SU-DHL-6 (cell line): ENCODE data around the gene GDAP2.
A peak's percentile ranks its signal among the peaks of the same experiment; 100 is the strongest.

Experiments used
- H2AFZ ChIP-seq: fragments of 200-600 bp; sonication (generic); 2 replicates; pipeline ENCODE4 v1.6.1; 2014; ENCODE audit warnings: low read depth, mild to moderate bottlenecking, moderate library complexity, mixed read lengths, antibody characterized with exemption, low read length; ENCODE audit not compliant: severe bottlenecking
- H3F3A ChIP-seq: fragments of 200-600 bp; shearing (Covaris generic); 2 replicates; pipeline ENCODE4 v1.6.0; 2016; ENCODE audit warnings: antibody characterized with exemption, mild to moderate bottlenecking; ENCODE audit not compliant: insufficient read depth
- H3K27ac ChIP-seq: fragments of 200-600 bp; sonication (generic); 2 replicates; pipeline ENCODE4 v1.5.1; 2016; ENCODE audit warnings: low read depth, mild to moderate bottlenecking, low read length, moderate library complexity, mixed read lengths
- H3K27me3 ChIP-seq: fragments of 200-600 bp; sonication (generic), shearing (Covaris generic); 2 replicates; pipeline ENCODE4 v1.6.0; 2014; ENCODE audit warnings: mild to moderate bottlenecking, low read length
- H3K36me3 ChIP-seq: fragments of 200-600 bp; sonication (generic); 2 replicates; pipeline ENCODE4 v1.6.1; 2014; ENCODE audit warnings: mild to moderate bottlenecking, low read length, mixed read lengths
- H3K4me2 ChIP-seq: fragments of 300-600, 200-600 bp; shearing (Covaris generic), sonication (generic); 2 replicates; pipeline ENCODE4 v1.6.0; 2014; ENCODE audit warnings: low read length, low read depth, mild to moderate bottlenecking; ENCODE audit not compliant: poor library complexity, severe bottlenecking
- H3K4me3 ChIP-seq: fragments of 200-600 bp; sonication (generic); 2 replicates; pipeline ENCODE4 v1.5.1; 2014; ENCODE audit warnings: antibody characterized with exemption, low read length, mild to moderate bottlenecking, mixed read lengths; ENCODE audit not compliant: insufficient read depth, poor library complexity, severe bottlenecking
- H3K79me2 ChIP-seq: fragments of 200-600 bp; sonication (generic); 2 replicates; pipeline ENCODE4 v1.6.1; 2014; ENCODE audit warnings: mild to moderate bottlenecking, low read length, moderate library complexity; ENCODE audit not compliant: insufficient read depth
- H3K9ac ChIP-seq: fragments of 200-600 bp; sonication (generic); 2 replicates; pipeline ENCODE4 v1.7.0; 2014; ENCODE audit warnings: mild to moderate bottlenecking, low read length
- H3K9me2 ChIP-seq: fragments of 200-600 bp; sonication (generic); replicated peaks from 2 replicates; pipeline ENCODE4 v1.6.1; 2014; ENCODE audit warnings: low read length; ENCODE audit not compliant: insufficient read depth
- H3K9me3 ChIP-seq: fragments of 200-600 bp; sonication (generic); 2 replicates; pipeline ENCODE4 v1.6.1; 2014; ENCODE audit warnings: low read length, mixed read lengths; ENCODE audit not compliant: insufficient read depth
- H4K20me1 ChIP-seq: fragments of 200-600 bp; sonication (generic); 2 replicates; pipeline ENCODE4 v1.6.1; 2014; ENCODE audit warnings: low read depth, mild to moderate bottlenecking, antibody characterized with exemption, low read length, moderate library complexity, mixed read lengths
- CTCF ChIP-seq: fragments of 200-600 bp; sonication (generic); IDR thresholded peaks from one replicate; pipeline ENCODE4 v1.5.1; 2017; ENCODE audit warnings: antibody characterized with exemption, mild to moderate bottlenecking, low read length, moderate library complexity; ENCODE audit not compliant: insufficient read depth, poor library complexity, severe bottlenecking
- EZH2phosphoT487 ChIP-seq: fragments of 200-600 bp; sonication (generic), shearing (Covaris generic); conservative IDR thresholded peaks from 2 replicates; pipeline ENCODE4 v1.6.1; 2018; ENCODE audit warnings: mild to moderate bottlenecking, antibody characterized with exemption, low read length, moderate library complexity, mixed read lengths

Gene GDAP2

GRCh38 chr1:117942293-117942692 is 12.9 kb upstream of the GDAP2 start:
- no peaks in the 10 kb centered on the region for H3F3A ChIP-seq
- H3K79me2 ChIP-seq, result no peaks in the 10 kb centered on the region
- no peaks in the 10 kb centered on the region for H3K9me2 ChIP-seq
- H3K9ac ChIP-seq, result no peak overlapping the region
- H3K27ac ChIP-seq, result no peak overlapping the region
- no peak for TF ChIP-seq CTCF
- no peak for TF ChIP-seq EZH2phosphoT487
- H3K36me3 ChIP-seq, result peaks cover 62% of the 10 kb centered on the region
- no peaks in the 10 kb centered on the region for H3K9me3 ChIP-seq
- no peaks in the 10 kb centered on the region for H3K27me3 ChIP-seq
- H4K20me1 ChIP-seq, result no peaks in the 10 kb centered on the region
- no peak overlapping the region for H3K4me2 ChIP-seq
- H3K4me3 ChIP-seq, result no peak overlapping the region
- H2AFZ ChIP-seq, result no peak overlapping the region

GRCh38 chr1:117933769-117934168 is 4.3 kb upstream of the GDAP2 start:
- no peaks in the 10 kb centered on the region for H3F3A ChIP-seq
- no peaks in the 10 kb centered on the region for H3K9me3 ChIP-seq
- no peak overlapping the region for H3K4me2 ChIP-seq
- H3K27me3 ChIP-seq, result no peaks in the 10 kb centered on the region
- H3K36me3 ChIP-seq, result peaks cover 40% of the 10 kb centered on the region
- H3K27ac ChIP-seq, result no peak overlapping the region
- H3K79me2 ChIP-seq, result peaks cover 53% of the 10 kb centered on the region
- TF ChIP-seq CTCF (no peak), EZH2phosphoT487 (no peak)
- H3K9me2 ChIP-seq, result no peaks in the 10 kb centered on the region
- H3K9ac ChIP-seq, result no peak overlapping the region
- H4K20me1 ChIP-seq, result peaks cover 4% of the 10 kb centered on the region
- no peak overlapping the region for H3K4me3 ChIP-seq
- H2AFZ ChIP-seq, result no peak overlapping the region

- Histone ChIP-seq H4K20me1 (peaks cover 6% of the 10 kb centered on the region), H3K9ac (no peak overlapping the region), H3F3A (no peaks in the 10 kb centered on the region), H3K36me3 (peaks cover 28% of the 10 kb centered on the region), H2AFZ (no peak overlapping the region), H3K27me3 (no peaks in the 10 kb centered on the region), H3K79me2 (peaks cover 65% of the 10 kb centered on the region), H3K27ac (no peak overlapping the region), H3K4me2 (no peak overlapping the region), H3K9me3 (no peaks in the 10 kb centered on the region), H3K4me3 (no peak overlapping the region), H3K9me2 (no peaks in the 10 kb centered on the region)
- no peak for TF ChIP-seq CTCF
- TF ChIP-seq EZH2phosphoT487, result no peak
Observed at GRCh38 chr1:117932576-117932975, 3.2 kb upstream of the GDAP2 start.

- no peak for TF ChIP-seq CTCF
- no peak for TF ChIP-seq EZH2phosphoT487
- Histone ChIP-seq H3F3A (no peaks in the 10 kb centered on the region), H3K9ac (peak overlapping the region; percentile 71), H3K79me2 (peaks cover 81% of the 10 kb centered on the region), H3K9me3 (no peaks in the 10 kb centered on the region), H3K4me3 (peak overlapping the region; percentile 79), H3K27ac (peak overlapping the region; percentile 30), H3K9me2 (no peaks in the 10 kb centered on the region), H3K27me3 (no peaks in the 10 kb centered on the region), H4K20me1 (peaks cover 23% of the 10 kb centered on the region), H3K4me2 (peak overlapping the region; percentile 99), H2AFZ (peak overlapping the region; percentile 70), H3K36me3 (peaks cover 18% of the 10 kb centered on the region)
Observed at GRCh38 chr1:117930484-117930883, 1.1 kb upstream of the GDAP2 start.
